ENCODE data around the gene TXNL4A.

Gene TXNL4A

GRCh38 chr18:79935925-79936324, 52.4 kb downstream of the TXNL4A start:
- no peak for DNase-seq (ENCODE audit: low read depth in 2 of 2)

DNA sequence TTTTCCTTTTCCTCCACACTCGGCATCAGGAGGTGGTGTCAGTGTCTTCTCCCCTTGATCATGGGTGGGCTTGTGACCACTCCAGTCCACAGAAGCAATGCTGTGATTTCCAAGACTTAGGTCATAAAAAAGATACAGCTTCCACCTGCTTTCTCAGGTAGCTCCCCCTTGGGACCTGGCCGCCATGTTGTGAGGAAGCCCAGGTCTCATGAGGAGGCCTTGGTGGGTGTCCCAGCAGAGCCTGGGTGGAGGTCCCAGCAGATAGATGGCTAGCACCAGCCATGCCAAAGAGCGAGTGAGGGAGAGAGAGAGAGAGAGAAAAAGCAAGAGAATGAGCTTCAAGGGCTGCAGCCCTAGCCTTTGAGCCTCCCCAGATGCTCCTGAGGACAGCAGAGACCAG, 52.9 kb downstream of the TXNL4A start:
- no peak for DNase-seq (ENCODE audit: low read depth in 2 of 2)

GRCh38 chr18:79935098-79935480, 53.3 kb downstream of the TXNL4A start:
- no peak for DNase-seq (ENCODE audit: low read depth in 2 of 2)

GRCh38 chr18:79934311-79935097, 53.9 kb downstream of the TXNL4A start:
- no peak for DNase-seq (ENCODE audit: low read depth in 2 of 2)

DNA sequence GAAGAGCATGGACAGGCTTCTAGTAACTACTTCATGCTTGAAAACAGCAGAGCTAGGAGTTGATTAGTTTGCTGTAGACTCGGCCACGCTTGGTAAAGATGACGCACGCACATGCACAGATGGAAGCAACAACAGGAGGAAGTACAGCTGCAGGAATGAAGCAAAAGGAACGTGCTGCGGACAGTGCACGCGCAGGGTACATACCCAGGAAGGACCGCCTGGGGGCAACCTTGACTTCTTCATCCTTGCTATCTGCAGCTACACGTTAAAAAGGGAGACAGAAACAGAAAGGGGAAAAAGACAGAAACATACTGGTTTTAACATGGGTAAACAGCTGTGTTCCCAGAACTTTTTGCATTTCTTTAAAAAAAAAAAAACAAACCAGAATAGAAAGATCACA, 54.6 kb downstream of the TXNL4A start:
- DNase-seq (ENCODE audit: low read depth in 2 of 2), result no peak

DNA sequence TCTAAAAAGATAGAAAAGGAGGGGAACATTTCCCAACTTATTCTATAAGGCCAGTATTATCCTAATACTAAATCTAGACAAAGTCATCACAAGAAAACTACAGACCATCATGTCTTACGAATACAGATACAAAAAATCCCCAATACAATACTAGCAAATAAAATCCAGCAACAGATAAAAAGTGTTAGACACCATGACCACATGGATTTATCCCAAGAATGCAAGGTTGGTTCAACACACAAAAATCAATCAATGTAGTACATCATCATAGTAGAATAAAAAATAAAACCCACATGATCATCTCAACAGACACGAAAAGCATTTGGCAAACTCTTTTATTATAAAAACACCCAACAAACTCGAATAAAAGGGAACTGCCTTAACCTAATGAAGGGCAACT, 55.5 kb downstream of the TXNL4A start:
- DNase-seq (ENCODE audit: low read depth in 2 of 2), result no peak

GRCh38 chr18:79931475-79931874, 56.9 kb downstream of the TXNL4A start:
- DNase-seq (ENCODE audit: low read depth in 2 of 2), result no peak

DNA sequence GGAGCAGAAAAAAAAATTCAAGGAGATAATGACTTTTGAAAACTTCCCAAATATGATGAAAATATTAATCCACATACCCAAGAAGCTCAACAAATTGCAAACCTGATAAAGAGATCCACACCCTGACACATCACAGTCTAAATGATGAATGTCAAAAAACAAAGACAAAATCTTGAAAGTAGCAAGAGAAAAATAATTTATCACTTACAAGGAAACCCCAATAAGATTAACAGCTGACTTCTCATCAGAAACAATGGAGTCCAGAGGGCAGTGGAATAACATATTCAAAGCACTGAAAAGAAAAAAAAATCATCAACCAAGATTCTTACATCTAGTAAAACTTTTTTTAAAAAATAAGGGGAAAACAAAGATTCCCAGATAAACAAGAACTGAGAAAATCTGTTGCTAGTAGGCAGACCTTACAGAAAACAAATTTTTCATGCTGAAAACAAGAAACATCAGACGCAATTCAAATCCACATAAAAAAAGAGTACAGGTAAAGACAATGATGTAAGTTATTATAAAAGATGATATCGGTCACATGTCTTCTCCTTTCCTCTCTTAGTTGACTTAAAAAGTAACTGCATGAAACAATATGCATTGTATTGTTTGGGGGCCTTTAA, 58.2 kb downstream of the TXNL4A start:
- DNase-seq (ENCODE audit: low read depth in 2 of 2), result no peak

DNA sequence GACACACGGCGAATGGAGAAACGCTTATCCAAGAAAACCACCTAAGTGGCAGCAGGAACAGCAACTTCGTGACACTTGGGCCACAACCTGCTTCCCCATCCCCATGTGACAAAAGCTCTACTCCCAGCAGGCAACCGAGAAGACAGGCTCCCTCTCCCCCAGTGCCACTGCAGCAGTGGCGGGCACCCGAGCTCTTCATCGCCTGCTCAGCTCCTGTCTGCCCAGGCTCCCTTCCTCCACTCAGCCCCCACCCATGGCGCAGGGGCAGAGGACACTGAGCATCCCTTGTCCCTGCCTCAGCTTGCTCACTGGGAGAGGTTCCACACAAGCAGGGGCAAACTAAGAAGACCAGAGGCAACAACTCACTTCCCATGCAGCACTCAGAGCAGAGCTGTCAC, 59.8 kb downstream of the TXNL4A start:
- DNase-seq (ENCODE audit: low read depth in 2 of 2), result no peak

DNA sequence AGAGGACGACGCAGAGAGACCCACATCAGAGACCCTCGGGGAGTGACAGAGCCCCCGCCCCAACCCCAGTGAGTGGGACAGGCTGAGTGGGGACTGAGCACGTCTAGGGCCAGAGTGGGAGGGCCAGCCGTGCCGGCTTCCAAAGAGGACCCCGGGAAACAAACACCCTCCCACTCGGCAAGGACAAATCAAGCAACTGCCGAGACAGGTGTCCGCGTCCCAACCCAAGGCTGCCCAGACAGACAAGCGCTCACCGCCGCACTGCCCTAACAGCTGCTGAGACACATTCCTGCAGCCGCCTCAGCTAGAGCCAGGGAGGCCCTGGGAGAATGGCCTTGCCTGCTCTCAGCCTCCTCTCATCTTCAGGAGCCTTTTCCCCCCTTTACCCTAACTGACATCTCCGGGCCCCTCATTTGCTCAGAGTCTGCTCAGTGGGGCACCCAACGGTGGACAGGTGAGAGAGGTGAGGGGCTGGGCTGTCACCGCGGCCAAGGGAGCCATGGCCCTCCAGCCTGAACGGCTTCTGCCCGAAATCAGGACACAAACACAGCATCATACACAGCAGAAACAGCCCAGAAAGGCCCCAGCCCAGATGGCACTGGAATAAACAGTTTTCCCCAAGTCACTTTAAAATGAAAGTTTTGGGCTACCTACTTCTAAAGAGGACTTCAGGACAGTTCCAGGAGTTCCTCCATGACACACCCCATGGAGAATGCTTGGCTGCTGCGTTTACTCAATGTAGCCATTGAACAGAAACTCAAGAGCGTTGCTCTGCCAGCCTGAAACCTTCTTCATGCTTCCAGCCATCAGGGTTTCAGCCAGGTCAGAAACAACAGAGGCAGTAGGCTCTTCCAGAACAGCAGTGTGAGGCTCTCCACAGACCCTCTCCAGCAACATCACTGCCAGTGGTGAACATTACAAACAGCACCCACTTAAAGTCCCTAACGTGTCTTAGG, 60.5 kb downstream of the TXNL4A start:
- no peak for DNase-seq (ENCODE audit: low read depth in 2 of 2)

DNA sequence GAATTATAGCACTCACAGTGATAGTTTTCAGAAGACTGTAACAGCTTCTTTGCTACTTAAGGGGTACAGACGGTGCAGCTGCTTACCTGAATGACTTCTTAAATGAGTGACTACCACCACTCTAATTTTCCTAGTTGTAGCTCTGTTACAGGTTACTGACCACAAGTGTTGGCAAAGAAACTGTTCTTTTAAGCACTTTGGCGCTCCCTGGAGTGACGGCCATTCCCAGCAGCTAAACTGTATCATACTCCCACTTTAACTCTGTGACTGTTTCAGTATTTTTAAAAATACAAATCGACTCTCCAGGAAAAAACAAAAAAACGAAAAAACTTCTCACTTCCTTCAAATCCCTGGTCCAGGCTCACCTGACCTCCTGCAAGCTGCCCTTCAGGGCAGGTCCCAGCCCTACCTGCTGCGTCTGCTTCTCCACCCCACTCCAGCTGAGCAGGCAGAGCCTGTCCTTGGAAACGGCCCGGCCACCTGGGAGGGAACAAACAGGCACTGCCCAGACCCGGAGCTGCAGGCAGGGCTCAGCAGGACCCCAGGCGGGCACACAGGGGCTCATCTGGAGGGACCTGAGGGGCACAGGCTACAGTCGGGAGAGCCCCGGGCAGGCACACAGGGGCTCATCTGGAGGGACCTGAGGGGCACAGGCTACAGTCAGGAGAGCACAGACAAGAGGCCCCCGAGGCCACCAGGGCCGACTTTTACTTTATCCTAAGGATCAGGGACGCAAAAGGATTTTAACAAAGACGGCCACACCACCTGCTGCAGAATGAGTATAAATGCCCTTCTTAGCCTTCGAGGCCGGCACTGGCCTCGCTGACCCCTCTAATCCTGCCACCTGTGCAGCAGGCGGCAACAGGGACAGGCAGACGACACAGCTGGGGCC, 61.4 kb downstream of the TXNL4A start:
- DNase-seq (ENCODE audit: low read depth in 2 of 2), result no peak

- DNase-seq (ENCODE audit: low read depth in 2 of 2), result no peak
These were observed 62.1 kb downstream of the TXNL4A start for GRCh38 chr18:79926306-79926705.

- DNase-seq (ENCODE audit: low read depth in 2 of 2), result no peak
These were observed 63.3 kb downstream of the TXNL4A start for GRCh38 chr18:79924814-79925731.

- DNase-seq (ENCODE audit: low read depth in 2 of 2), result no peak
These were observed 64.3 kb downstream of the TXNL4A start for GRCh38 chr18:79923896-79924585.

DNA sequence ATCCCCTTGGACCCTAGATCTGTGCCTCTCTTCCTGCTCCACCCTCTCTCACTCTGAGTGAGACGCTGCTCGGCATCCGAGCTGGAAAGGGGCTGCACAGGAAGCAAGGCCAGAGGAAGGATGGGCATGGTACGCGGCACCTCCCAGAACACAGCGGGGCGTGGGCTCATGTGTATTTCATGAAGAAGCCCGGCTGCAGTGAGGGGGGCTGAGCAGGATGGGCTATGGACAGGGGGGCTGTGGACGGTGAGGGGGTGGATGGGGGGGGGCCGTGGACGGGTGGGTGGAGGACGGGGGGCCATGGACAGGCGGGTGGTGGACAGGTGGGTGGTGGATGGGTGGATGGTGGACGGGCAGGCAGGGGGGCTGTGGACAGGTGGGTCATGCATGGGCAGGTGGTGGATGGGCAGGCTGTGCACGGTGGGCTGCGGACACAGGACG, 65.4 kb downstream of the TXNL4A start:
- DNase-seq (ENCODE audit: low read depth in 2 of 2), result no peak

DNA sequence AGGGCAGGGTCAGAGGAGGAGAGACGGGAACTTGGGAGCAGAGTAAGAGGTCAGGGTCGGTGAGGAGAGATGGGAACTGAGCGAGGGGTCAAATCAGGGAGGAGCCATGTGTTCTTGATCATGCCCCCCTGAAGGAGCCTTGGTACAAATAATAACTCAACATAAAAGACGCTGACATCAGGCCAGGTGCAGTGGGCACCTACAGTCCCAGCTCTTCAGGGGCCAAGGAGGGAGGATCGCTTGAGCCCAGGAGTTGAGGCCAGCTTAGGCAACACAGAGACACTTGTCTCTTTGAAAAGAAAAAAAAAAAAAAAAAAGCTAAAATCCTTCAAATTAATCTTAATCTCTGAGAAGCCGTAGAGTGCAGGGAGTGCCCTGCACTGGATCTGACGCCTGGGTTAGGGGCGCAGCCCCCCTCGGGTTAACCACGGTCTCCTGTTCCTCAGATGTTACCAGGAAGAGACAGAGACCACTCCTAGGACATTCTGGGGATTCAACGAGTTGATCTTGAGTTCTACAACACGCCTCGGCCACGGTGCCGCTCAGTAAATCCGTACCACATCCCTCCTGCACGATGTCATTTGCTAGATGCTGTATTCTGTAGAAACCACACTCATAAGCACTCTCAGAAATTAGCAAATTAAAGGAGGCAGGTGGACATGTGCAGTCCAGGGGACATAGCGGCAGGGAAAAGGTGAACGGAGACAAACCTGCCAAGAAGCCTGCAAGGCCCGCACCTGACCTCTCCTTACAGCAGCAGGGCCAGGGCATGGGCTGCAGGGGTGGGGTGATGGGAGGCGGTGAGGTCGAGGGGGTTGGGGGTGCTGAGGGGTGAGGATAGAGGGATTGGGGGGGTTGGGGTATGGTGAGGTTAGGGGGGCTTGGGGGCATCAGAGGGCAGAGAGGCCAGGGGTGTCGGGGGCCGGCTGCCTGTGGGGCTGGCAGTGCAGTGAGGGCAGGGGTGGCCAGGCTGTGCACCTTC, 66.1 kb downstream of the TXNL4A start:
- no peak for DNase-seq (ENCODE audit: low read depth in 2 of 2)
